HG02840 (cell line): ENCODE data around the gene PYCR2.
A peak's percentile ranks its signal among the peaks of the same experiment; 100 is the strongest.
"Not testable (repeated sequence)": the region's sequence is repeated elsewhere in the genome, so short reads cannot be mapped to it uniquely, and the experiment has no call there.

ENCODE experiments used
- ATAC-seq: cut with Tn5 transposase; IDR thresholded peaks from one replicate; pipeline ENCODE4 v1.9.1; 2021; ENCODE audit warnings: mild to moderate bottlenecking, moderate library complexity, moderate number of reproducible peaks; ENCODE audit not compliant: unreplicated experiment, low FRiP score

PYCR2 gene

DNA sequence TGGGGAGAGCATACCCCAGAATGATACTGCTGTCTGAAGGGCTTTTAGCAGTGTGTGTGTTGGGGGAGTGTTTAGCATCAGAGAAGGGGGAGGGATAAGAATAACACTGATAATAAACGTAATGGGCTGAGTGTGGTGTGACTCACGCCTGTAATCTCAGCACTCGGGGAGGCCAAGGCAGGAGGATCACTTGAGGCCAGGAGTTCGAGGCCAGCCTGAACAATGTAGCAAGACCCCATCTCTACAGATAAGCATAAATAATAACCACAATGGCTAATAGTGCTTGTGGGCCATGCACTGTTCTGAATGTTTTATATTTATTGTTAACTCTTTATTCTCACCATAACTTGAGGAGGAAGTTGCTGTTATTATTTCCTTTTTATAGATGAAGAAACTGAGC, 19.5 kb upstream of the PYCR2 start:
- ATAC-seq, result no peak

- ATAC-seq, result peak; percentile 57
These were observed 18.5 kb upstream of the PYCR2 start for GRCh38 chr1:225942574-225942973.

- no peak for ATAC-seq
These were observed 17.8 kb upstream of the PYCR2 start for GRCh38 chr1:225941942-225942222.

- ATAC-seq, result no peak
These were observed 17.3 kb upstream of the PYCR2 start, which contains the start of gene LEFTY2 for GRCh38 chr1:225941187-225941941. LEFTY2 (minus strand) TSS chr1:225941220; CDS start chr1:225941140, 80 bp downstream.

- ATAC-seq, result no peak
These were observed 16.5 kb upstream of the PYCR2 start for GRCh38 chr1:225940385-225941151.

GRCh38 chr1:225939939-225940310, 15.9 kb upstream of the PYCR2 start:
- ATAC-seq, result not testable (repeated sequence)

DNA sequence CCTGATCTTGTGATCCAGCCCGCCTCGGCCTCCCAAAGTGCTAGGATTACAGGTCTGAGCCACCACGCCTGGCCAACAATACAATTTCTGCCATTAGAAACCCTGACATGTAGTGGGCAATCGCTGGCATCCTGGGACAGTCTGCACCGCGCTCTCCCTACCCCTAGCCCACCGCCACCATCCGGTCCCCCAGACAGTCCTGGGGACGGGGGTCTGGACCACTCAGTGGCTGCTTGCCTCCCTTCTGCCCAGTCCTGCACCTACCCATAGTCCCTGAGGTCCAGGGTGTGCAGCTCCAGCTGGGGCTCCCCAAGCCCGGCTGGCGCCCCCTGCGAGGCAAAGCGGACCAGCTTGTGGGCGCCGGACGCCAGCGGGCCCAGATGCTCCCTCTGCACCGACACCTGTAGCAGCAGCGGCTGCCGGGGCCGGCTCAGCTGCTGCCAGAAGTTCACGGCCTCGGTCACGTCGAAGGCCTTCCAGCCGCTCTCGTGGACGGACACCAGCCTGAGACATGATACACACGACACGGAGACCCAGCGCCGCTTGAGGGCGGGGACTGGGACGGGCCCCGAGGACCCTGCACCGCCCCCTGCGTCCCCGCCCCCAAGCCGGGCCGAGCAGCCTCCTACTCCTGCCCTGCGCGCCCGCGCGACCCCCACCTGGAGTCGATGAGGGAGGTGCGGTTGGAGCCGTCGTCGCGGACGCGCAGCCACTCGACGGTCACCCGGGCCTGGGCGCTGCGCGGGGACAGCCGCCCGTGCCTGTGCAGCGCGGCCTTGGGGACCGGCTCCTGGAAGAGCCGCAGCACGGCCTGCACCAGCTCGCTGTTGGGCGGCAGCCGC, 15.3 kb upstream of the PYCR2 start:
- not testable (repeated sequence) for ATAC-seq

GRCh38 chr1:225937048-225937968, 13.3 kb upstream of the PYCR2 start:
- ATAC-seq, result no peak

DNA sequence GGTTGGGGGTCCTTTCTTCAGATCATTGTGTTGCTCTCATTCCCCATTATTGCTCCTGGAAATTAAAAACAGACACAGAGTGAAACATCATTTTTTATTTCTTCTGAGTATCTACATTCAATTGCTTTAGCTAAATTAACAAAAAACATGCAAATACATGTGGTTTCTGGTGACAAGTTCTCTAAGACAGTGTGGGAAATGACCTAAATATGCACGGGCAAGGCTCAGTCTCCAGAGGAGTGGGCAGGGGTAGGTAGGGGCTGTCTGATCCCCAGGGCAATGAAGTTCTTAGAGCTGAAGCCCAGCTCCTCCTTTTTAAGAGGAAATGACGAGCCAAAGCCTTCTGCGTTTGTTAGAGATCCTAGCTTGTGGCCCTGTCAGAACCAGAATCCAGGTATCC, 12.5 kb upstream of the PYCR2 start:
- no peak for ATAC-seq

DNA sequence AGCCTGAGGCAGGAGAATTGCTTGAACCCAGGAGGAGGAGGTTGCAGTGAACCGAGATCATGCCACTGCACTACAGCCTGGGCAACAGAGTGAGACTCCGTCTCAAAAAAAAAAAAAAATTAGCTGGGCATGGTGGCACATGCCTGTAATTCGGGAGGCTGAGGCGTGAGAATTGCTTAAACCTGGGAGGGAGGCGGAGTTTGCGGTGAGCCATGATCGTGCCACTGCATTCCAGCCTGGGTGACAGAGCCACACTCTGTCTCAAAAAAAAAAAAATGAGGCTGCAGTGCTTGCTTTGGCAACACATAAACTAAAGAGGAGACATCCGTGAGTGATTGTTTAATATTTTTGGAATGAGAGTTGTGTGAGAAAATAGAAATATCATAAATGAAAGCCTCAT, 12.0 kb upstream of the PYCR2 start:
- ATAC-seq, result not testable (repeated sequence)

GRCh38 chr1:225934711-225935110, 10.7 kb upstream of the PYCR2 start:
- ATAC-seq, result no peak

GRCh38 chr1:225933072-225933471, 9.0 kb upstream of the PYCR2 start:
- ATAC-seq, result no peak

GRCh38 chr1:225931270-225932136, 7.5 kb upstream of the PYCR2 start:
- no peak for ATAC-seq

DNA sequence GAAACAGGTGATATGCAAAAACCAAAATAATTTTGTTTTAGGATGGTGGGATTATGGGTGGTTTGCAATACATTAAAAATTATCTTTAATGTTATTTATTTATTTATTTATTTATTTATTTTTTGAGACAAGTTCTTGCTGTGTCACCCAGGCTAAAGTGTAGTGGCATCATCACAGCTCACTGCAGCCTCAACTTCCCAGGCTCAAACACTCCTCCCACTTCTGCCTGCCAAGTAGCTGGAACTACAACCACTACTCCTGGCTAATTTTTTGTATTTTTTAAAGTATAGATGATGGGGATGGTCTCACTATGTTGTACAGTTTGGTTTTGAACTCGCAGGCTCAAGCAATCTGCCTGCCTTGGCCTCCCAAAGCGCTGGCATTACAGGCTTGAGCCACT, 6.5 kb upstream of the PYCR2 start:
- no peak for ATAC-seq

GRCh38 chr1:225929462-225929861, 5.4 kb upstream of the PYCR2 start:
- ATAC-seq, result not testable (repeated sequence)

GRCh38 chr1:225928186-225929175, 4.4 kb upstream of the PYCR2 start:
- ATAC-seq, result no peak

GRCh38 chr1:225926551-225927113, 2.6 kb upstream of the PYCR2 start:
- no peak for ATAC-seq

- ATAC-seq, result no peak
These were observed 714 bp downstream of the PYCR2 start for GRCh38 chr1:225923381-225923691.
